ENCODE data around the gene PNMA6E.

DNA sequence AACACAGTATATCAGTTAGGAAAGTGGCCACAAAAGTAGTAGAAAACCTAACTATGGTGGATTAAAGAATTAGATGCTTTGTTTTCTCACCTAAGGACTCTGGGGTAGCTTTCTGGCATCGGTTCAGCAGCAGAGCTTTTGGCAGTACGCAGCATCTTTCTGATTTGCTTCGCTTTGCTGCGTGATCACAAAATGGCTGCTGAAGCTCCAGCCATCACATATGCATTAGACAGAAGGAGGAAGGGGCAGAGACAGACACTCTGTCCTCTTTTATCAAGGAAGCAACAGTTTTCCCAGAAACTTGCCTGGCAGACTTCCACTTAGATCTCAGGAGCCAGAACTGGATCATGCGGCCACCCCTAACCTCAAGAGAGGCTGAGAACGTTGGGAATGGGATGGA, 29.6 kb upstream of the PNMA6E start:
- TF ChIP-seq, protein P1, sequence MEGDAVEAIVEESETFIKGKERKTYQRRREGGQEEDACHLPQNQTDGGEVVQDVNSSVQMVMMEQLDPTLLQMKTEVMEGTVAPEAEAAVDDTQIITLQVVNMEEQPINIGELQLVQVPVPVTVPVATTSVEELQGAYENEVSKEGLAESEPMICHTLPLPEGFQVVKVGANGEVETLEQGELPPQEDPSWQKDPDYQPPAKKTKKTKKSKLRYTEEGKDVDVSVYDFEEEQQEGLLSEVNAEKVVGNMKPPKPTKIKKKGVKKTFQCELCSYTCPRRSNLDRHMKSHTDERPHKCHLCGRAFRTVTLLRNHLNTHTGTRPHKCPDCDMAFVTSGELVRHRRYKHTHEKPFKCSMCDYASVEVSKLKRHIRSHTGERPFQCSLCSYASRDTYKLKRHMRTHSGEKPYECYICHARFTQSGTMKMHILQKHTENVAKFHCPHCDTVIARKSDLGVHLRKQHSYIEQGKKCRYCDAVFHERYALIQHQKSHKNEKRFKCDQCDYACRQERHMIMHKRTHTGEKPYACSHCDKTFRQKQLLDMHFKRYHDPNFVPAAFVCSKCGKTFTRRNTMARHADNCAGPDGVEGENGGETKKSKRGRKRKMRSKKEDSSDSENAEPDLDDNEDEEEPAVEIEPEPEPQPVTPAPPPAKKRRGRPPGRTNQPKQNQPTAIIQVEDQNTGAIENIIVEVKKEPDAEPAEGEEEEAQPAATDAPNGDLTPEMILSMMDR (IDR thresholded peaks at IDR 0.05), result no peak
- TF ChIP-seq POLR2A (IDR thresholded peaks at IDR 0.05), result no peak

Measured in uterus (tissue), 2 donors.